ENCODE measurements around the gene UFC1. TPM values are rescaled to one million over a fixed set of nuclear protein-coding genes. Genes with fewer than 3 reads are reported as not detected.

Gene UFC1
- total and polyA plus RNA-seq, 8 donors: 93.8 to 163 (median 144) TPM

DNA sequence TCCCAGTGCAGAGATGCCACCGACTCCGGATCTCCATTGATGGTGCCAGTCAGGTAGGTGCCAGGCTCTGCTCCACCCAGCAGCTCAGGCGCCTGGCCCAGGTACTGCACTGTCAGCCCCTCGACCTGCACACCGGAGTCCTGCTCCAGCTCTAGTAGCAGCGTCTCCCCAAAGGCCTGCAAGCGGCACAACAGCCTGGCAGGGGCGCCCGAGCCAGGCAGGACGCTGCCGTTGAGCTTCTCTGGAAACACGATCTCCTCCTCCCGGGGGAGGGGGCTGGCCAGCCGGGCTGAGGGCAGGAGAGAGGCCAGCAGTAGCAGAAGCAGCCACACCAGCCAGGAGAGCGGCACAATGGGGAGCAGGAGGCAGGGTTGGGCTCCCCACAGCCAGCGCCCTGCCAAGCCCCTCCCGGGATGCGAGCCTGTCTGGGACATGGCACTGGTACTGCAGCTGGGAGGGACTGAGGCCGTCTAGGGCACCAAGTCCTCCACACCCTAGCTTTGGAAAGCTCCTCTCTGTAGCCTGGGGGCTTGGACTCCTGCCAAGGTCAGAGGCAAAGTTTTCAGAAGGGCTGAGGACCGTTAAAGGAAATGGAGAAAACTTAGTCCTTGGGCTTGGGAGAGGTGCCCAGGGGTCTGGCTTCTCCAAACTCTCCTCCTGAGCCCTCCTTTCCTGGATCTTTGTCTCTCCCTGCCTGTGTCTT, 44.6 kb downstream of the UFC1 start:
- DNase-seq (peak in 1 of 4 donors; percentile 60), ATAC-seq (no peak)
- intact Hi-C loops (cut with DNase I): no loop called here
- H3K36me3 ChIP-seq: no peaks in the 10 kb centered on the region
- H3K9me3 ChIP-seq: no peaks in the 10 kb centered on the region
- TF ChIP-seq, protein P1, sequence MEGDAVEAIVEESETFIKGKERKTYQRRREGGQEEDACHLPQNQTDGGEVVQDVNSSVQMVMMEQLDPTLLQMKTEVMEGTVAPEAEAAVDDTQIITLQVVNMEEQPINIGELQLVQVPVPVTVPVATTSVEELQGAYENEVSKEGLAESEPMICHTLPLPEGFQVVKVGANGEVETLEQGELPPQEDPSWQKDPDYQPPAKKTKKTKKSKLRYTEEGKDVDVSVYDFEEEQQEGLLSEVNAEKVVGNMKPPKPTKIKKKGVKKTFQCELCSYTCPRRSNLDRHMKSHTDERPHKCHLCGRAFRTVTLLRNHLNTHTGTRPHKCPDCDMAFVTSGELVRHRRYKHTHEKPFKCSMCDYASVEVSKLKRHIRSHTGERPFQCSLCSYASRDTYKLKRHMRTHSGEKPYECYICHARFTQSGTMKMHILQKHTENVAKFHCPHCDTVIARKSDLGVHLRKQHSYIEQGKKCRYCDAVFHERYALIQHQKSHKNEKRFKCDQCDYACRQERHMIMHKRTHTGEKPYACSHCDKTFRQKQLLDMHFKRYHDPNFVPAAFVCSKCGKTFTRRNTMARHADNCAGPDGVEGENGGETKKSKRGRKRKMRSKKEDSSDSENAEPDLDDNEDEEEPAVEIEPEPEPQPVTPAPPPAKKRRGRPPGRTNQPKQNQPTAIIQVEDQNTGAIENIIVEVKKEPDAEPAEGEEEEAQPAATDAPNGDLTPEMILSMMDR (IDR thresholded peaks at IDR 0.05): no peak
- H3K4me3 ChIP-seq: peak overlapping the region; percentile 9 to 30
- peak overlapping the region; percentile 58 to 75 for H3K27ac ChIP-seq
- peaks cover 26 to 61% of the 10 kb centered on the region in 2 donors for H3K4me1 ChIP-seq
- no peaks in the 10 kb centered on the region for H3K27me3 ChIP-seq

- peak in 3 of 4 donors; percentile 54 to 86 (median 70) for DNase-seq
- H3K9me3 ChIP-seq: no peaks in the 10 kb centered on the region
- intact Hi-C loops (cut with DNase I): no loop called here
- TF ChIP-seq, protein P1 (IDR thresholded peaks at IDR 0.05): no peak
- peak within 1 kb of the TSS; percentile 9 to 30 for H3K4me3 ChIP-seq
- no peaks in the 10 kb centered on the region for H3K36me3 ChIP-seq
- ATAC-seq: peak; percentile 9
- peak within 1 kb of the TSS; percentile 89 to 98 for H3K27ac ChIP-seq
- peaks cover 32 to 65% of the 10 kb centered on the region in 2 donors for H3K4me1 ChIP-seq
- H3K27me3 ChIP-seq: no peaks in the 10 kb centered on the region
These were observed 45.2 kb downstream of the UFC1 start, which contains the start of gene ADAMTS4 for GRCh38 chr1:161198897-161199431. Gene ADAMTS4 (minus strand): TSS chr1:161199054. CDS start chr1:161198627, 427 bp downstream.

- ATAC-seq: no peak
- H3K36me3 ChIP-seq: peaks cover 0 to 4% of the 10 kb centered on the region in 2 donors
- no peaks in the 10 kb centered on the region for H3K27me3 ChIP-seq
- H3K4me1 ChIP-seq: peaks cover 32 to 65% of the 10 kb centered on the region in 2 donors
- H3K27ac ChIP-seq: peak overlapping the region; percentile 89 to 98
- DNase-seq: no peak
- H3K9me3 ChIP-seq: no peaks in the 10 kb centered on the region
- intact Hi-C loops (cut with DNase I): no loop called here
- TF ChIP-seq, protein P1 (IDR thresholded peaks at IDR 0.05): no peak
- H3K4me3 ChIP-seq: no peak overlapping the region
These were observed 45.8 kb downstream of the UFC1 start for GRCh38 chr1:161199506-161200139.

DNA sequence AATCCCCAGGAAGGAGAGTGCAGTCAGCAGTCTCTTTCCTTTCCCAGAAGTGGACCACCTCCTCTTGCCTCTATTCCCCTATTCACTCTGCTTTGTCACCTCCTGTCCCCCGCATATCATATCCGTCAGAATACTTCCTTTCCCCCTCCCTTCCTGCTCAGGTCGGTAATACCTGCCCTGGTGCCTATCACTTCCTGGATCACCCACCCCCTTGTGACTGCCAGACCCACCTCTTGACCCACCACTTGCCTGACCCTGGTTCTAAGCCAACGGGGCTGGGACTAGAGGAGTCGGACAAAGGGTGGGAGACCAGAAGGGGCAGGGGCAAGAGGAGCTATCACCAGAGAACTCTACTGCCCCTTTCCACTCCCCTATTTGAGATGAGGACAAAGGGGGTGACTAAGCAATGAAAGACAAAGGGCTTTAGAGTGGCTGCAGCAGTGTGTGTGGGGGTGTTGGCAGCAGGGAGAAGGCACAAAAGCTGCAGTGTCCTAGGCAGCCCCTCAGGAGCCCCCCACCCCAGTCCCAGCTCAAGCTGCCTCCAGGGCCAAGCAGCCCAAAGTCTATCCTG, 46.7 kb downstream of the UFC1 start:
- intact Hi-C loops (cut with DNase I): no loop called here
- TF ChIP-seq, protein P1 (IDR thresholded peaks at IDR 0.05): no peak
- Histone ChIP-seq H3K4me1 (peaks cover 29 to 65% of the 10 kb centered on the region in 2 donors), H3K4me3 (no peak overlapping the region), H3K36me3 (peaks cover 0 to 8% of the 10 kb centered on the region in 2 donors), H3K27me3 (no peaks in the 10 kb centered on the region), H3K27ac (peak overlapping the region; percentile 89 to 98), H3K9me3 (no peaks in the 10 kb centered on the region)
- DNase-seq (no peak), ATAC-seq (no peak)
